GM21576 (cell line): ENCODE measurements around the gene MAML2.

Experiments
- ATAC-seq: cut with Tn5 transposase; IDR thresholded peaks from one replicate; pipeline ENCODE4 v1.9.1; 2021; ENCODE audit warnings: mild to moderate bottlenecking, moderate library complexity; ENCODE audit not compliant: unreplicated experiment

Gene MAML2

DNA sequence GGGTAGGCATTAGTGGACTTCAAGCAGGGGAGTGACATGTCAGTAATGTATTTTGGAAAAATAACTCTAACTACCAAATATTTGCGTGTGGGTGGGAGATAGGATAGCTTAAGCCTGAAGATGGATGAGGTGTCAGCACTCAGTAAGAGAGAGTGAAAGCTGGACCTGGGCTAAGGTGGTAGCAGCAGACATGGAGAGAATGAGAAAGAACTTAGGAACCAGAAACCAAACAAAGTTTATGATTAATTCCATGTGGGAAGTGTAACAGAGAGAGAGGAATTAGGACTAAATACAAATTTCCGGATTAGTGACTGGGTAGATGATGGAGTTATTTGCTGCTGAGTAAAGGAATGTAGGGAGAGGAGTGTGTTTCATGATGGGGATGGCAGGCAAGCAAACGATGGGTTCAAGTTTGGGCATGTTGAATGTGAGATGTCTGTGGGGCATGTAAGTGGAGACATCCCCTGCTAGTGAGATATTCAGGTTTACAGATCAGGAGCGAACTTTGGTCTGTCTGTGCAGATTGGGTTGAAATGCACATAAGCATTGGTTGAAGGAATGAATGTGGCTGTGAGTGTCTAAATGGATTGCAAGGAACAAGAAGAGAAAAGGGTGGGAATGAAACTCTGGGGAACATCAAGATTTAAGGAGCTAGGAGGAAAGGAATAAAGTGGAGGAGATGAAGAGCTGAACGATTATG, 233.5 kb downstream of the MAML2 start:
- no peak for ATAC-seq

GRCh38 chr11:96107143-96107824, 235.7 kb downstream of the MAML2 start:
- ATAC-seq, result no peak

- no peak for ATAC-seq
Measured at GRCh38 chr11:96106645-96107044, 236.3 kb downstream of the MAML2 start.

GRCh38 chr11:96105944-96106343, 237.1 kb downstream of the MAML2 start:
- no peak for ATAC-seq

- no peak for ATAC-seq
Measured at GRCh38 chr11:96105197-96105895, 237.6 kb downstream of the MAML2 start.

DNA sequence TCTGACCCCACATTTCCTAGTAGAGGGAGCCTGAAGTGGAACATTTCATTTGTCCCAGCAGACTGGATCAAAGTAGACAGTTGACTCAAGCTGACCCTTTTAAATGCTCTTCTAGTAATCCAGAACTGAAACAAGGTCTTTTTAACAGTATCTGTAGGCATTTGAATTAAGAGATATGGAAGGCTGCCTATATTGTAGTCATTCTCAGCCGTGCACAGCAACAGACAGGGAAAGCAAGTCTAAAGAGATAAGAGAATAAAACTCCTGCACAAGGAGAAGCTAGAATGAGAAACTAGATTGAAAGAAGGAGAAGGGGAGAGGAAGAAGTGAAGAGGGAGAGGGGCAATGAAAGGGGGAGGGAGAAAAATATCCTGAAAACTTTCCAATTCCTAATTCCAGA, 238.5 kb downstream of the MAML2 start:
- ATAC-seq, result no peak

DNA sequence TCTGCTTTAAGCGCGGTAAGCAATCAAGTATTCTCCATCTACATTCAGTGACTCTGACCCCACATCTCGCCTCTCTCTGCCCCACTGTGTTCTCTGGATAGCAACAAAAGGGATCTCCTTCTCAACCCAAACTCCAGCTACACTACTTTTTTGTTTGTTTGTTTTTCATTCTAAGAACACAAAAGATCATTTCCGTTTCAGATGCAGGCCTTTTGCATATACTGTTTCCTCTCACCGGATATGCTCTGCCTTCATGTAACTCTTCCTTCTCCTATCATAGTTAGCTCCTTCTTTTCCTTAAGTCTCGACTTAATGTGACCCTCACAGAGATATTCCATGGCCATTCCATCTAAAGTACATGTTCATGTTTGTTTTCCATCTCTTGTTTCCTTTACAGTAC, 239.3 kb downstream of the MAML2 start:
- no peak for ATAC-seq

DNA sequence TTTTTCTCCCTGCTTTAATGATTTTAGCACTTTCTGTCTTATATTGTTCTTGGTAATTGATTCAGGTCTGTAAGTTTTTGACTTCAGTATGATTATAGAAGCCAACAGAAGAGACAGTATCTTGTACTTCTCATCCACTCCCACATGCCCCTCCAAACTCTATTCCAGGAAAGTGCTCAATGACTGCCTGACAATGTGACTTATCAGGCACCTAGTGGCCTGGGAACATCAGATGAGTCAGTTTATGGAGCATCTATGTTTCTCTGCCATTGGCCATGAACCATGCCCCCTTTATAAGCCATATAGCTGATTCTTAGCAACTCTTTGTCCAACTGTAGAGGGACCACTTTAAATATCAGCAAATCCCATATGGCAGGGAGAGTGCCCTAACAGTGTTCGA, 239.9 kb downstream of the MAML2 start:
- ATAC-seq, result no peak

- no peak for ATAC-seq
Measured at GRCh38 chr11:96102664-96103078, 240.3 kb downstream of the MAML2 start.

GRCh38 chr11:96101146-96101545, 241.8 kb downstream of the MAML2 start:
- no peak for ATAC-seq

DNA sequence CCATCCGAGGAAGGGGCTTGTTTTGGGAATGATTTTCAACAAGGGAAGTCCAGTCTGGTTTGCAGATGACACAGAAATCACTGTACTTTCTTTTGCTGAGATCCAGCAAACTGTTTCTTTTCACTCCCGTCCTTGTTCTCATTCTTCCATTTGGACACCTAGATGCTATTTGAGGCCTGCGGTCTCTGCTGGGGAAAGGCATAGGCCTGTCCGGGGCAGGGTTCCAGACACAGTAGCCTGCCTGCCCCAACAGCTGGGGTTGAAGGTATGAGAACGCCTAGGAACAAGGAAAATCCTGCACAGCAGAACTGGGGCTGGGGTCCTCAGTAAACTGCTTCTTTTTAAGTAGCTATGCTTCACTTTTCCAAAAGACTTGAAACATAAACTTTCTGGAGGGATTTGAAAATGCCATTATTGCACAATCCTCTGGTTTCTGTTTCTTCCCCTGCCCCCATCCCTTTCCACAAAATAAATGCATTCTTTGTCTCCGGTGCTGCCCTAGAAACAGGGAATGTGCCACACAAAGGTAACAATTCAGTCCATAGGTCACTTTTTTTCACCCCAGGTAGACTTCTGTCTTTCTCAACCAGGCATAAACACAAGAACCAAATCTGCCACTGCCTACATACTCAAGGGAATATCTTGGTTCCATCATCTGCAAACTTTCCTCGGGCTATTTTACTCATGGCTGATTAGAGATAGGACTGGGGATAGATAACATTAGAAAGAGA, 244.3 kb downstream of the MAML2 start:
- no peak for ATAC-seq

GRCh38 chr11:96097844-96098421, 245.1 kb downstream of the MAML2 start:
- ATAC-seq, result no peak

DNA sequence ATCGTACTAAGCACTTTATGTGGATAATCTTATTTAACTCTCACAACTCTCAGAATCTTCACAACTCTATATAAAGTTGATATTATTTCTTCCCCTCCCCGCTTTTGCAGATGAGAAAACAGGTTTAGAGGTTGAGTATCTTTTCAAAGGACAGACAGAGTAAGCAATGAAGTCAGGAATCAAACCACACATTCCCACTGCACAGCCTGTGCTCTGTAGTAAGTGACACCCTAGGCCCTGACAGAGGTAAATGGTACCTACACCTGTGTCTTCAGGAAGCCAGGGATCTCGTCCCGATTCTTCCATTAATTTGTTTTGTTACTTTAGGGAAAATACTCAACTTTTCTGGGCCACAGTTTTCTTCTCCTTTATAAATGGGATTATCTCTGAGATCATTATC, 246.6 kb downstream of the MAML2 start:
- ATAC-seq, result no peak

DNA sequence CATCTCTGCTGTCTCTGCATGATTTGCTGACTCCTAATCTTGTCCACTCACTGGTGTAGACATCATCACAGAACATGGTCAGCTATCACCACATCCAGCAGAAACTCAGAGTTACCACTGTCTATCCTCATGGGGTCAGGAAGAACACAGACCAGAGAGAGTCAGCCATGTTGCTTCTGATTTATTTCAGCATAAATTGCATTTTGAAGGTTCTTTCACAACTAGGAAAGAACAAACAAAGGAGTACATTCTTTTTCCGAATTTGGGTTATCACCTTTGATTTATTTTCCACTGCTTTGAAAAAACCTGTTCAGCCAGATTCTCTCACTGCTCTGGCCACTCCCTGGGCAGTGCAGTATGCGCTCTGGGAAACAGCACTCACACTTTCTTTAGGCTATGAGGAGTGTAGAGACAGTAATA, 247.1 kb downstream of the MAML2 start:
- no peak for ATAC-seq

DNA sequence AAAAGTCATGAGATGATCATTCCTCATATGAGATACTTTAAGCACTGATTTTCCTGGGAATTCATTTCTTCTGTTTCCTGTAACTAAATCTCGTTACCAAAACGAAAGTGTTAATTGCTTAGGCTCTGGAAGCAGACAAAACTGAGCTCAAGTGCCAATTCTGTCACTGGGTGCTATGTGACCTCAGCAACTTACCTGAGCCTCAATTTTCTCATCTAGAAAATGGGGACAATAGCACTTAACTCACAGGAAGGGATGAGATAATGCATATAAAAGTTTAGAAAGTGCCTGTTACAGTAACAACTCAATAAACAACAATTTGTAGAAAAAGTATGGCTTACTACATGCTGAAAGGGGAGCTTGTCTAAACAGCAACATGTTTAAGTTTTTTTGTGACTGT, 248.8 kb downstream of the MAML2 start:
- ATAC-seq, result no peak

GRCh38 chr11:96092511-96092910, 250.5 kb downstream of the MAML2 start:
- ATAC-seq, result no peak

DNA sequence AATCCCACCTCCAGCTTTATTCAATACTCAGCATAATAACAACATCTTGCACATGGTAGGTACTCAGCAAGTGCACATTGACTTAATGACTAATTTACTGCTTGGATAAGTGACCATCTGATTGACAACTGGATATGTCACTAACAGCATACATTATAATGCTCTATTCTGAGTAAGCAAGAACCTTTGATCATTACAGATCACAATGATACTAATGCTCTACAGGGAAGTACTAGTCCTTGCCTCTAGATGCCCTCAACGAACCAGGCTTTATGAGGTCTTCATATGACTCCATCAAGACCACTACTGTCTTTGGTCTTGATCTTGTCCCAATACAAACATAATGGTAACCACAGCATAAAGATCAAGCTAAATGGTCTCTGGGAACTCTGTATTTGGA, 251.5 kb downstream of the MAML2 start:
- ATAC-seq, result peak; percentile 75

DNA sequence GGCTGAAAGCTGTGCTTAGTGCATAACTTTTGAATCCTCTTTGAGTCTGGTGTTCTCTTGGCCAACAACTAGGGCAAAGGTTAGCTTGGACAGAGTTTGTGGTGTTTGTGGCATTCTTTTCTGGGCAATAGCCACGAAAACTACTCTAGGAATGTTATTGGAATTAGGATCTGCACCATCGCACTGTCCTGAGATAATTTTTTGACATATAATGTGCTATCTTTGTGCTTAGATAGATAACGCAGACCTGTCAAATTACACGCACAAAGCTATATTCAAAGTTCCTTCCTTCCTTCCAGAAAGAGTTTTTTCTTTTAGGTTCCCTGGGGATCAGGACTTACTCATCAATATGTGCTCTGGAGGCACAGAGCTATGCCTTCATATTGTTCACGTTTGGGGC, 252.3 kb downstream of the MAML2 start:
- ATAC-seq, result no peak

DNA sequence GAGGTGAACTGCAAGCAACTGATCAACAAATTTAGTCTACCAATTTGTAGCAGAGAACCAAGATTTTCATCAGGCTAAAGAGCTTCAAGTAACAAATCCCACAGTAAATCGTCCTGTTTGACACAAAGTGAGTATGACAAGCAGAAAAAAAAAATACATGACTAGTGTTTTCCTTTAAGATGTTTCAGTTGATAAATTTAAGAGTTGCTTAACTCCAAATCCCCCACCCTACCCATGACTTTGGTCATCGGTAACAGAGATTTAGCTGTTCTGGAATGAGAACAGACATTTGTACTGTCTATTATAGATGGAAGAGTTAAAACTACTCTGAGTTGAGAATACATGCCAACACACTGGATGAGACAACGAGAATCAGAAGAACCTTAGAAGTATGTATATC, 254.1 kb downstream of the MAML2 start:
- no peak for ATAC-seq

DNA sequence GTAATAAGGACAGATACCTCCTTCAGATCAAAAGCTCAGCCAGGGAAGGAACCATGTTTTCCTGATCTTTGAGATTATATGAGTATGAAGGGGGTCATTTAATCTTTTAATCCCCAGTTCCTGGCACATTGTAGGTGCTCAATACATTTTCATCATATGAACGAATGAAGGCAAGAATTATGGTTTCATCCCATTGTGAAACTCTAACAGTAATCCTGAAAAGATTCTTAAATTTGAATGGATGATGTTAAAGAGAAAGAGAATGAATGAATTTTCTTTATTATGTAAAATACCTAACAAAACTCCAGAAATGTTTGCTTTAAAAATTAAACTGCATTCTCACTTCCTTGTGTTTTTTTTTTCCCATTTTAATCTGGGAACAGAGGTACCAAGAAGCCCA, 256.9 kb downstream of the MAML2 start:
- ATAC-seq, result no peak

DNA sequence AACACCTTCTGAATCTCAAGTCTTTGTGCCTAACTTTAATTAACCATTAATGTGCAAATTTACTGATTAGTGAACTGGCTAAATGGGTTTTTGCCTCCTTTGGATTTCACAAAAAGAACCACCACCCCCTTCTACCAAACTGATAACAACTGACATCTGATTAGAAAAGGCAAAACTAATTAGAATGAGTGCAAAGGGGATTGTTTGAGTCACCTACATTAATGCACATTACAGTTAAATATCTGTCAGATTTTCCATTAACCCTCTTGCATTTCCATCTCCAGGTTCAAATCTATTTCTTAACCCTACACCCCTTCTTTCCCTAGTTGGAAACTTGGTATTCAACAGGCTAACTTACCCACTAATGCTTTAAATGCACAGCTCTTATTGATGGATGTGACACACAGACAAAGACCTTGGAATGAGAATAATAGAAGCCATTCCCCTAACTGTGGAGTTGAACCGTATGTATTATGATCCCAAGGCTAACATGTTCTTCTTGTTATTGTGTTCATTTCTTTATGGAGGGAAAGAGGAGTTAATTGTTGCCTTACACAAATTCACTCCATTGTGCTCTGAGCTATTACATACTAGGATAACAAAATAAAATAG, 257.6 kb downstream of the MAML2 start:
- ATAC-seq, result no peak
